Loucy (cell line): ENCODE measurements around the gene TJP1.
"Not testable (repeated sequence)": the region's sequence is repeated elsewhere in the genome, so short reads cannot be mapped to it uniquely, and the experiment has no call there.

Experiments used
- H2AFZ ChIP-seq: fragments of 200-600 bp; sonication (generic); 2 replicates; pipeline ENCODE4 v1.6.0; 2016; ENCODE audit warnings: antibody characterized with exemption, mild to moderate bottlenecking, low read length, moderate library complexity
- H3F3A ChIP-seq: fragments of 200-600 bp; 2 replicates; pipeline ENCODE4 v1.6.0; 2016; ENCODE audit warnings: antibody characterized with exemption, low read depth, mild to moderate bottlenecking
- H3K27me3 ChIP-seq: fragments of 200-600 bp; sonication (generic); 2 replicates; pipeline ENCODE4 v1.6.1; 2014; ENCODE audit warnings: low read length, mild to moderate bottlenecking; ENCODE audit not compliant: insufficient read depth, poor library complexity, severe bottlenecking
- H3K36me3 ChIP-seq: fragments of 200-600 bp; sonication (generic); 2 replicates; pipeline ENCODE4 v1.6.1; 2016; ENCODE audit warnings: low read length; ENCODE audit not compliant: insufficient read depth
- H3K4me1 ChIP-seq: fragments of 200-600 bp; sonication (generic); 2 replicates; pipeline ENCODE4 v1.5.1; 2014; ENCODE audit warnings: low read length, mild to moderate bottlenecking; ENCODE audit not compliant: insufficient read depth, poor library complexity, severe bottlenecking
- H3K4me2 ChIP-seq: fragments of 200-600 bp; sonication (generic); 2 replicates; pipeline ENCODE4 v1.6.0; 2014; ENCODE audit warnings: antibody characterized with exemption, low read length, low read depth, mild to moderate bottlenecking; ENCODE audit not compliant: poor library complexity, severe bottlenecking
- H3K4me3 ChIP-seq: fragments of 200-600 bp; sonication (generic); 2 replicates; pipeline ENCODE4 v1.5.1; 2014; ENCODE audit warnings: low read length, mild to moderate bottlenecking, mixed read lengths; ENCODE audit not compliant: poor library complexity, severe bottlenecking
- H3K79me2 ChIP-seq: fragments of 200-600 bp; sonication (generic); 2 replicates; pipeline ENCODE4 v1.6.1; 2014; ENCODE audit warnings: low read length; ENCODE audit not compliant: insufficient read depth
- H3K9ac ChIP-seq: fragments of 200-600 bp; sonication (generic); 2 replicates; pipeline ENCODE4 v1.6.0; 2014; ENCODE audit warnings: mild to moderate bottlenecking, low read depth, low read length, moderate library complexity; ENCODE audit not compliant: poor library complexity, severe bottlenecking
- H3K9me2 ChIP-seq: fragments of 200-600 bp; sonication (generic); replicated peaks from 2 replicates; pipeline ENCODE4 v1.6.1; 2016; ENCODE audit warnings: low read depth, low read length, mixed read lengths
- H3K9me3 ChIP-seq: fragments of 200-600 bp; sonication (generic); 2 replicates; pipeline ENCODE4 v1.6.1; 2014; ENCODE audit warnings: mild to moderate bottlenecking, antibody characterized with exemption, low read length, low read depth; ENCODE audit not compliant: insufficient read depth
- H4K20me1 ChIP-seq: fragments of 200-600 bp; sonication (generic); 2 replicates; pipeline ENCODE4 v1.6.0; 2014; ENCODE audit warnings: antibody characterized with exemption, low read length, mild to moderate bottlenecking; ENCODE audit not compliant: insufficient read depth, poor library complexity, severe bottlenecking
- EZH2phosphoT487 ChIP-seq: fragments of 200-600 bp; IDR thresholded peaks from 2 replicates; pipeline ENCODE4 v1.6.1; 2018; ENCODE audit warnings: antibody characterized with exemption, mild to moderate bottlenecking, moderate library complexity, borderline replicate concordance
- TF ChIP-seq, protein P1 (sequence below): fragments of 200-600 bp; sonication (generic); conservative IDR thresholded peaks from 2 replicates; pipeline ENCODE4 v1.5.1; 2014; ENCODE audit warnings: mild to moderate bottlenecking, antibody characterized with exemption, low read length

TJP1 gene

DNA sequence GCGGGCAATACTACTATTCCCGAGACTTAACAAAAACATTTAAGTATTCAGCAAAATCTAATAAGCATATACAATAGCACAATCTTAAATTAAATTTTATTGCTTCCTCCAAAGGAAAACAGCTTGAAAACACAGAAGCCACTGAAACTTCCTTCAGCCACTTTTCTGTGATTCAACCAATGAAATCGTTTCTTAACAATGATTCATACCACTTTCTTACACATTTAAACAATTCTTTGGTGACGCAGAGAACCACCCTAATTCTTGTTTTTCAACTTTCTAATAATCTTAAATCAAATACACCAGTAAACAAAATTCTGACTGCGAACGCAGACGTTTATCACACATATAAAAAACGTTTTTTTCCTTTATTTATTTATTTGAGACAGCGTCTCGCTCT is 4.1 kb downstream of the TJP1 start:
- Histone ChIP-seq H2AFZ (no peak overlapping the region), H3K79me2 (no peaks in the 10 kb centered on the region), H3F3A (no peaks in the 10 kb centered on the region), H3K4me3 (no peak overlapping the region), H3K9me2 (no peaks in the 10 kb centered on the region), H3K9ac (no peak overlapping the region), H3K36me3 (no peaks in the 10 kb centered on the region), H4K20me1 (no peaks in the 10 kb centered on the region), H3K4me2 (no peak overlapping the region), H3K9me3 (no peaks in the 10 kb centered on the region), H3K4me1 (no peaks in the 10 kb centered on the region), H3K27me3 (peaks cover 85% of the 10 kb centered on the region)
- TF ChIP-seq, protein P1, sequence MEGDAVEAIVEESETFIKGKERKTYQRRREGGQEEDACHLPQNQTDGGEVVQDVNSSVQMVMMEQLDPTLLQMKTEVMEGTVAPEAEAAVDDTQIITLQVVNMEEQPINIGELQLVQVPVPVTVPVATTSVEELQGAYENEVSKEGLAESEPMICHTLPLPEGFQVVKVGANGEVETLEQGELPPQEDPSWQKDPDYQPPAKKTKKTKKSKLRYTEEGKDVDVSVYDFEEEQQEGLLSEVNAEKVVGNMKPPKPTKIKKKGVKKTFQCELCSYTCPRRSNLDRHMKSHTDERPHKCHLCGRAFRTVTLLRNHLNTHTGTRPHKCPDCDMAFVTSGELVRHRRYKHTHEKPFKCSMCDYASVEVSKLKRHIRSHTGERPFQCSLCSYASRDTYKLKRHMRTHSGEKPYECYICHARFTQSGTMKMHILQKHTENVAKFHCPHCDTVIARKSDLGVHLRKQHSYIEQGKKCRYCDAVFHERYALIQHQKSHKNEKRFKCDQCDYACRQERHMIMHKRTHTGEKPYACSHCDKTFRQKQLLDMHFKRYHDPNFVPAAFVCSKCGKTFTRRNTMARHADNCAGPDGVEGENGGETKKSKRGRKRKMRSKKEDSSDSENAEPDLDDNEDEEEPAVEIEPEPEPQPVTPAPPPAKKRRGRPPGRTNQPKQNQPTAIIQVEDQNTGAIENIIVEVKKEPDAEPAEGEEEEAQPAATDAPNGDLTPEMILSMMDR, result no peak
- no peak for TF ChIP-seq EZH2phosphoT487

DNA sequence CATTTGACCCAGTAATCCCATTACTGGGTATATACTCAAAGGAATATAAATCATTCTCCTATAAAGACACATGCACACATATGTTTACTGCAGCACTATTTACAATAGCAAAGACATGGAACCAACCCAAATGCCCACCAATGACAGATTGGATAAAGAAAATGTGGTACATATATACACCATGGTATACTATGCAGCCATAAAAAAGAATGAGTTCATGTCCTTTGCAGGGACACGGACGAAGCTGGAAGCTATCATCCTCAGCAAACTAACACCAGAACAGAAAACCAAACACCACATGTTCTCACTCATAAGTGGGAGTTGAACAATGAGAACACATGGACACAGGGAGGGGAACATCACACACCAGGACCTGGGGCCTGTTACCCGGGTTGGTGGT is 4.8 kb downstream of the TJP1 start:
- not testable (repeated sequence) for H3K4me3 ChIP-seq, H4K20me1 ChIP-seq, H3K79me2 ChIP-seq, H3K36me3 ChIP-seq, H3K9ac ChIP-seq, H3K9me2 ChIP-seq, H3K9me3 ChIP-seq, H3K4me1 ChIP-seq, H3F3A ChIP-seq, H2AFZ ChIP-seq, H3K4me2 ChIP-seq
- peaks cover 85% of the 10 kb centered on the region for H3K27me3 ChIP-seq

DNA sequence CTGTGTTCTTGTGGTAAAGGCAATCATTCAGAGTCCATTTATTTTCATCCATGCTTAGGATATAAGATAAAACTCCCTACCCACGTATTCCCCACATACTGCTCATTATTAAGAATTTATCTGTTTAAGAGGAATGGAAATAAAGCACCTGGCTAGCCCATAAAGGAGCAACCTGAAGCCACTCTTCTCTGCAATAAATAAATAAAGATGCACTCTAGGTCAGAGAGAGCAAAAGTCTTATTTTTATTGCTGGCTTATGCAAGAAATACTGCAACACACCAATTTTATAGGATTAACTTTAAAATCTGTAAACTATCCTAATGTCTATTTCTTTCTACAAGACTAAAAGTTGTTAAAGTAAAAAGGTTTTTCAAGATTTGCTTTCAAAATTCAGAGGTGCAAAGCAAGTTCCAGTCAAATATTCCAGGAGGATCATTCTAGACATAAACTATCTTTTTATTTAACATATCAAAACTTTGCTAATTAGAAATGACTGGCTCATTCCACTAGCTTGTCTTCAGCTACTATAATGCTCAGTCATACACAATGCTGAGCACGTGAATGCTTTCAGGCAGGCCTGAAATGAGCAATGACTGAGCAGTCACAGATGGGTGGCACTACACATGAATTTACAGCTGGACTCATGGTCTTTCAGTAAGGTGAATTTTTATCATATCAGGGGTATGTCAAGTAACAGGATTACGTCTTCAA is 7.1 kb downstream of the TJP1 start:
- Histone ChIP-seq H4K20me1 (no peaks in the 10 kb centered on the region), H3K4me2 (no peak overlapping the region), H3K9me3 (no peaks in the 10 kb centered on the region), H3K4me3 (no peak overlapping the region), H3K79me2 (no peaks in the 10 kb centered on the region), H2AFZ (no peak overlapping the region), H3K4me1 (no peaks in the 10 kb centered on the region), H3K9me2 (no peaks in the 10 kb centered on the region), H3F3A (no peaks in the 10 kb centered on the region), H3K27me3 (peaks cover 92% of the 10 kb centered on the region), H3K9ac (no peak overlapping the region), H3K36me3 (no peaks in the 10 kb centered on the region)
- no peak for TF ChIP-seq EZH2phosphoT487
- TF ChIP-seq, protein P1, result no peak

DNA sequence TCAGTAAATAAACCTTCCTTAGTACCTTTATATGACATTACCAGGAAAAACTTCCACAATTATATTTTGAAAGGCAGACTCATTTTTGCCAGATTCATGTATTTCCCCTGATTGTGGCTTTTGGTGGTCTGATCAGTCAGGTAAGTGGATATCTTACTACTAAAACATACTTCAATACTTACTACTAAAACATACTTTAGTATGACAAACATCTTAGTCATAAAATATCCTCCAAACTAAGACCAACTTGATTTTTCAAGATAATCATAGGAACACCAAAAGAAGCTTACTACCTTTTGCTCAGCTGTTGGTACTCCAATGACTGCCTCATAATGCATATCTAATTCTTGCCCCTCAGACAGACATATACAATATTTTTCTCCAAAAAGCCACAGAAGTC is 9.3 kb downstream of the TJP1 start:
- no peaks in the 10 kb centered on the region for H3F3A ChIP-seq
- TF ChIP-seq EZH2phosphoT487, result no peak
- TF ChIP-seq, protein P1, result no peak
- no peaks in the 10 kb centered on the region for H3K4me1 ChIP-seq
- H3K9me2 ChIP-seq, result no peaks in the 10 kb centered on the region
- H3K4me2 ChIP-seq, result no peak overlapping the region
- H3K9ac ChIP-seq, result no peak overlapping the region
- H2AFZ ChIP-seq, result no peak overlapping the region
- H3K4me3 ChIP-seq, result no peak overlapping the region
- no peaks in the 10 kb centered on the region for H3K79me2 ChIP-seq
- no peaks in the 10 kb centered on the region for H3K9me3 ChIP-seq
- no peaks in the 10 kb centered on the region for H3K36me3 ChIP-seq
- H4K20me1 ChIP-seq, result no peaks in the 10 kb centered on the region
- H3K27me3 ChIP-seq, result peaks cover 74% of the 10 kb centered on the region
